Astrocyte (in vitro differentiated cells and primary cell): ENCODE data around the gene PTCD2.

Experiments
- EZH2 ChIP-seq: IDR thresholded peaks from 2 replicates; pipeline ENCODE4 v1.6.1; 2012; ENCODE audit warnings: mild to moderate bottlenecking, low read length, inconsistent platforms; ENCODE audit not compliant: insufficient read depth
- TF ChIP-seq, protein P1 (sequence below): IDR thresholded peaks from 2 replicates; pipeline ENCODE4 v1.5.1; 2011; ENCODE audit warnings: low read depth, mild to moderate bottlenecking, inconsistent platforms, low read length, moderate library complexity; ENCODE audit not compliant: insufficient read depth

DNA sequence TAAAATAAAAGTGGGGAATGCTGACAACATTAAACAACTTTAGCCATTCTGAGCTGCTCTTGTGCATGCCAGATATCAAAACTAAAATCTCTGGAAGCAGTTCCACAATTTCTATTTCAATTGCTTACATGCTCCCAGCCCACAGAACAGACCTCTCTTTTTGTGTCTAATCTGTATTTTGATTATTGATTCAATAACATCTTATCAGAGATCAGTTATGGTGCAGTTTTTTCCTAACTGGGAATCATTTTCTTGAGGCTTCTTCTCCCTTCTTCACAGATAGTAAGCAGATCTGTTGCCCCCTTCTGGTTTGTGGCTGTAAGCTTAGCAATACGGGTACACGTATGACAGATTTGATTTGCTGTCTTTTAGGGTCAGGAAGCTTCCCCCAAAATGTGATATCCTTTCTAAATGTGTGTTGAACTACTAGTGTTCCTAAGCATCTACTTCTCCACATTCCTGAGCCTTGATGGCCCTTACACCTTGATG, 39.5 kb upstream of the PTCD2 start:
- TF ChIP-seq, protein P1, sequence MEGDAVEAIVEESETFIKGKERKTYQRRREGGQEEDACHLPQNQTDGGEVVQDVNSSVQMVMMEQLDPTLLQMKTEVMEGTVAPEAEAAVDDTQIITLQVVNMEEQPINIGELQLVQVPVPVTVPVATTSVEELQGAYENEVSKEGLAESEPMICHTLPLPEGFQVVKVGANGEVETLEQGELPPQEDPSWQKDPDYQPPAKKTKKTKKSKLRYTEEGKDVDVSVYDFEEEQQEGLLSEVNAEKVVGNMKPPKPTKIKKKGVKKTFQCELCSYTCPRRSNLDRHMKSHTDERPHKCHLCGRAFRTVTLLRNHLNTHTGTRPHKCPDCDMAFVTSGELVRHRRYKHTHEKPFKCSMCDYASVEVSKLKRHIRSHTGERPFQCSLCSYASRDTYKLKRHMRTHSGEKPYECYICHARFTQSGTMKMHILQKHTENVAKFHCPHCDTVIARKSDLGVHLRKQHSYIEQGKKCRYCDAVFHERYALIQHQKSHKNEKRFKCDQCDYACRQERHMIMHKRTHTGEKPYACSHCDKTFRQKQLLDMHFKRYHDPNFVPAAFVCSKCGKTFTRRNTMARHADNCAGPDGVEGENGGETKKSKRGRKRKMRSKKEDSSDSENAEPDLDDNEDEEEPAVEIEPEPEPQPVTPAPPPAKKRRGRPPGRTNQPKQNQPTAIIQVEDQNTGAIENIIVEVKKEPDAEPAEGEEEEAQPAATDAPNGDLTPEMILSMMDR, result peak; percentile 74
- TF ChIP-seq EZH2, result no peak
